ENCODE results near the gene KSR2. TPM values are rescaled to one million over a fixed set of nuclear protein-coding genes. Genes with fewer than 3 reads are reported as not detected.

KSR2 gene
- total RNA-seq, 1 donor from 2014 or later: not detected

- FAIRE-seq (no peak), DNase-seq (ENCODE audit: low read depth) (no peak)
- no peak overlapping the region for H3K4me3 ChIP-seq (ENCODE audit: low read depth, low read length)
- no peaks in the 10 kb centered on the region for H3K36me3 ChIP-seq (ENCODE audit: control insufficient read depth, insufficient read depth, low read length)
- TF ChIP-seq, protein P1, sequence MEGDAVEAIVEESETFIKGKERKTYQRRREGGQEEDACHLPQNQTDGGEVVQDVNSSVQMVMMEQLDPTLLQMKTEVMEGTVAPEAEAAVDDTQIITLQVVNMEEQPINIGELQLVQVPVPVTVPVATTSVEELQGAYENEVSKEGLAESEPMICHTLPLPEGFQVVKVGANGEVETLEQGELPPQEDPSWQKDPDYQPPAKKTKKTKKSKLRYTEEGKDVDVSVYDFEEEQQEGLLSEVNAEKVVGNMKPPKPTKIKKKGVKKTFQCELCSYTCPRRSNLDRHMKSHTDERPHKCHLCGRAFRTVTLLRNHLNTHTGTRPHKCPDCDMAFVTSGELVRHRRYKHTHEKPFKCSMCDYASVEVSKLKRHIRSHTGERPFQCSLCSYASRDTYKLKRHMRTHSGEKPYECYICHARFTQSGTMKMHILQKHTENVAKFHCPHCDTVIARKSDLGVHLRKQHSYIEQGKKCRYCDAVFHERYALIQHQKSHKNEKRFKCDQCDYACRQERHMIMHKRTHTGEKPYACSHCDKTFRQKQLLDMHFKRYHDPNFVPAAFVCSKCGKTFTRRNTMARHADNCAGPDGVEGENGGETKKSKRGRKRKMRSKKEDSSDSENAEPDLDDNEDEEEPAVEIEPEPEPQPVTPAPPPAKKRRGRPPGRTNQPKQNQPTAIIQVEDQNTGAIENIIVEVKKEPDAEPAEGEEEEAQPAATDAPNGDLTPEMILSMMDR (IDR thresholded peaks at IDR 0.05; ENCODE audit: insufficient read depth, low read length, severe bottlenecking): no peak
- H3K27me3 ChIP-seq (ENCODE audit: control insufficient read depth, insufficient read depth, low read length): no peaks in the 10 kb centered on the region
These were observed 8.6 kb upstream of the KSR2 start for GRCh38 chr12:117977373-117977772.

GRCh38 chr12:117975006-117975405 is 6.2 kb upstream of the KSR2 start:
- no peaks in the 10 kb centered on the region for H3K27me3 ChIP-seq (ENCODE audit: control insufficient read depth, insufficient read depth, low read length)
- H3K4me3 ChIP-seq (ENCODE audit: low read depth, low read length): no peak overlapping the region
- TF ChIP-seq, protein P1 (IDR thresholded peaks at IDR 0.05; ENCODE audit: insufficient read depth, low read length, severe bottlenecking): no peak
- no peaks in the 10 kb centered on the region for H3K36me3 ChIP-seq (ENCODE audit: control insufficient read depth, insufficient read depth, low read length)
- no peak for DNase-seq (ENCODE audit: low read depth)
- FAIRE-seq: no peak

DNA sequence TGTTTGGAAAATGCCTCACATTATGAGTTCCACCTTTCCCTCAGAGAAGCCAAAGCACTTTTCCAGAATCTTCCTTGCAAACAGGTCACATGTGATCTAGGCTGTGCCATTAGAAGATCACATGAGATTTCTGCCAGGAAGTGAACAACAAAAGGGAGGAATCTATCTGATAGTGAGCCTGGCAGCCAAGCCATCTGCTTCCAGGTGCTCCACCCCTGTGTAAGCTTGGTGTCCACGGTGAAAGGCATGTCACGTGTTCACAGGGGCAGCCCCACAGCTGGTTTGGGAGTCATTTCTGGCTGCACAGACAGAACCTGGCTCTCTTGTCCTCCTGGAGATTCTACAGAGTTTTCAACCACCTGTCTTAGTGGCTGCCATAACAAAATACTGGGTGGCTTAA is 3.5 kb upstream of the KSR2 start:
- DNase-seq (ENCODE audit: low read depth) (no peak), FAIRE-seq (no peak)
- TF ChIP-seq, protein P1 (IDR thresholded peaks at IDR 0.05; ENCODE audit: insufficient read depth, low read length, severe bottlenecking): no peak
- Histone ChIP-seq H3K4me3 (ENCODE audit: low read depth, low read length) (no peak overlapping the region), H3K27me3 (ENCODE audit: control insufficient read depth, insufficient read depth, low read length) (peaks cover 7% of the 10 kb centered on the region), H3K36me3 (ENCODE audit: control insufficient read depth, insufficient read depth, low read length) (no peaks in the 10 kb centered on the region)

- TF ChIP-seq, protein P1 (IDR thresholded peaks at IDR 0.05; ENCODE audit: insufficient read depth, low read length, severe bottlenecking): no peak
- DNase-seq (ENCODE audit: low read depth) (no peak), FAIRE-seq (no peak)
- peaks cover 13% of the 10 kb centered on the region for H3K27me3 ChIP-seq (ENCODE audit: control insufficient read depth, insufficient read depth, low read length)
- H3K36me3 ChIP-seq (ENCODE audit: control insufficient read depth, insufficient read depth, low read length): no peaks in the 10 kb centered on the region
- no peak overlapping the region for H3K4me3 ChIP-seq (ENCODE audit: low read depth, low read length)
These were observed 1.5 kb upstream of the KSR2 start for GRCh38 chr12:117970334-117970733.

GRCh38 chr12:117968151-117968789 is 520 bp downstream of the KSR2 start:
- TF ChIP-seq, protein P1 (IDR thresholded peaks at IDR 0.05; ENCODE audit: insufficient read depth, low read length, severe bottlenecking): no peak
- Histone ChIP-seq H3K36me3 (ENCODE audit: control insufficient read depth, insufficient read depth, low read length) (no peaks in the 10 kb centered on the region), H3K27me3 (ENCODE audit: control insufficient read depth, insufficient read depth, low read length) (peaks cover 13% of the 10 kb centered on the region), H3K4me3 (ENCODE audit: low read depth, low read length) (peak overlapping the region; percentile 35)
- DNase-seq (ENCODE audit: low read depth): no peak
- no peak for FAIRE-seq

- no peak overlapping the region for H3K4me3 ChIP-seq (ENCODE audit: low read depth, low read length)
These were observed 1.3 kb downstream of the KSR2 start for GRCh38 chr12:117967512-117967911.

More at GRCh38 chr12:117967512-117967911, 1.3 kb downstream of the KSR2 start:
- no peak for FAIRE-seq
- TF ChIP-seq, protein P1 (IDR thresholded peaks at IDR 0.05; ENCODE audit: insufficient read depth, low read length, severe bottlenecking): no peak
- no peak for DNase-seq (ENCODE audit: low read depth)
- H3K27me3 ChIP-seq (ENCODE audit: control insufficient read depth, insufficient read depth, low read length): peaks cover 13% of the 10 kb centered on the region
- no peaks in the 10 kb centered on the region for H3K36me3 ChIP-seq (ENCODE audit: control insufficient read depth, insufficient read depth, low read length)
